T-helper 2 cell treated with Interferon-gamma antibody and Interleukin-4, amounts not matched to agents 5 μg/mL and 100 μg/mL, for 36 hours (primary cell): Measurements from ENCODE around the gene LRRC61.
"Not testable (repeated sequence)": the region's sequence is repeated elsewhere in the genome, so short reads cannot be mapped to it uniquely, and the experiment has no call there.

Experiments
- DNase-seq: peaks from one replicate; pipeline ENCODE4 v3.0.0; 2021; ENCODE audit warnings: low spot score
- H3K27ac Mint-ChIP-seq: one replicate; pipeline ENCODE4 v1.8.0; 2021; ENCODE audit warnings: mild to moderate bottlenecking, mixed read lengths
- H3K27me3 Mint-ChIP-seq: one replicate; pipeline ENCODE4 v1.8.0; 2021; ENCODE audit warnings: low read depth, mixed read lengths
- H3K36me3 Mint-ChIP-seq: one replicate; pipeline ENCODE4 v1.8.0; 2021; ENCODE audit warnings: low read depth, mixed read lengths
- H3K4me1 Mint-ChIP-seq: one replicate; pipeline ENCODE4 v1.8.0; 2021; ENCODE audit warnings: low read depth, mixed read lengths
- H3K4me3 Mint-ChIP-seq: one replicate; pipeline ENCODE4 v1.8.0; 2022; ENCODE audit warnings: mild to moderate bottlenecking, moderate library complexity, mixed read lengths
- H3K9me3 Mint-ChIP-seq: one replicate; pipeline ENCODE4 v1.8.0; 2021; ENCODE audit warnings: mixed read lengths

Gene LRRC61

GRCh38 chr7:150316987-150317386, 6.2 kb upstream of the LRRC61 start:
- not testable (repeated sequence) for DNase-seq, H3K4me3 Mint-ChIP-seq, H3K9me3 Mint-ChIP-seq, H3K27me3 Mint-ChIP-seq, H3K27ac Mint-ChIP-seq
- Mint-ChIP-seq H3K36me3 (peaks cover 17% of the 10 kb centered on the region), H3K4me1 (peaks cover 15% of the 10 kb centered on the region)

- H3K36me3 Mint-ChIP-seq = peaks cover 23% of the 10 kb centered on the region
- no peaks in the 10 kb centered on the region for H3K9me3 Mint-ChIP-seq
- no peak overlapping the region for H3K27ac Mint-ChIP-seq
- DNase-seq = no peak
- H3K4me3 Mint-ChIP-seq = no peak overlapping the region
- peaks cover 23% of the 10 kb centered on the region for H3K4me1 Mint-ChIP-seq
- no peaks in the 10 kb centered on the region for H3K27me3 Mint-ChIP-seq
Measured at GRCh38 chr7:150317748-150318444, 5.3 kb upstream of the LRRC61 start.

- Mint-ChIP-seq H3K4me3 (peak overlapping the region; percentile 96), H3K27ac (peak overlapping the region; percentile 98), H3K4me1 (peaks cover 40% of the 10 kb centered on the region), H3K27me3 (no peaks in the 10 kb centered on the region), H3K36me3 (peaks cover 33% of the 10 kb centered on the region), H3K9me3 (no peaks in the 10 kb centered on the region)
- no peak for DNase-seq
Measured at GRCh38 chr7:150321788-150322113, 1.4 kb upstream of the LRRC61 start.

- peak; percentile 67 for DNase-seq
- Mint-ChIP-seq H3K36me3 (peaks cover 37% of the 10 kb centered on the region), H3K27ac (peak overlapping the region; percentile 98), H3K4me3 (peak overlapping the region; percentile 96), H3K4me1 (peaks cover 40% of the 10 kb centered on the region), H3K27me3 (no peaks in the 10 kb centered on the region), H3K9me3 (no peaks in the 10 kb centered on the region)
Measured at GRCh38 chr7:150322114-150322832, 882 bp upstream of the LRRC61 start.

- Mint-ChIP-seq H3K27ac (peak overlapping the region; percentile 97), H3K27me3 (no peaks in the 10 kb centered on the region), H3K36me3 (peaks cover 38% of the 10 kb centered on the region), H3K4me3 (peak overlapping the region; percentile 94), H3K4me1 (peaks cover 40% of the 10 kb centered on the region), H3K9me3 (no peaks in the 10 kb centered on the region)
- DNase-seq = no peak
Measured at GRCh38 chr7:150323682-150324372, 672 bp downstream of the LRRC61 start.

GRCh38 chr7:150324373-150324961, 1.3 kb downstream of the LRRC61 start:
- Mint-ChIP-seq H3K9me3 (no peaks in the 10 kb centered on the region), H3K36me3 (peaks cover 40% of the 10 kb centered on the region), H3K27ac (peak overlapping the region; percentile 97), H3K27me3 (no peaks in the 10 kb centered on the region), H3K4me3 (peak overlapping the region; percentile 94), H3K4me1 (peaks cover 40% of the 10 kb centered on the region)
- DNase-seq = no peak

GRCh38 chr7:150325110-150325611, 2.0 kb downstream of the LRRC61 start:
- H3K4me3 Mint-ChIP-seq = peak overlapping the region; percentile 94
- H3K27me3 Mint-ChIP-seq = no peaks in the 10 kb centered on the region
- no peaks in the 10 kb centered on the region for H3K9me3 Mint-ChIP-seq
- peaks cover 37% of the 10 kb centered on the region for H3K4me1 Mint-ChIP-seq
- peaks cover 36% of the 10 kb centered on the region for H3K36me3 Mint-ChIP-seq
- no peak for DNase-seq
- H3K27ac Mint-ChIP-seq = peak overlapping the region; percentile 84

- no peak for DNase-seq
- Mint-ChIP-seq H3K9me3 (no peaks in the 10 kb centered on the region), H3K4me1 (peaks cover 34% of the 10 kb centered on the region), H3K27ac (peak overlapping the region; percentile 17), H3K4me3 (no peak overlapping the region), H3K36me3 (peaks cover 33% of the 10 kb centered on the region), H3K27me3 (no peaks in the 10 kb centered on the region)
Measured at GRCh38 chr7:150325901-150326300, 2.7 kb downstream of the LRRC61 start.

- no peak overlapping the region for H3K4me3 Mint-ChIP-seq
- peaks cover 26% of the 10 kb centered on the region for H3K4me1 Mint-ChIP-seq
- peaks cover 31% of the 10 kb centered on the region for H3K36me3 Mint-ChIP-seq
- H3K27ac Mint-ChIP-seq = no peak overlapping the region
- no peak for DNase-seq
- H3K27me3 Mint-ChIP-seq = no peaks in the 10 kb centered on the region
- no peaks in the 10 kb centered on the region for H3K9me3 Mint-ChIP-seq
Measured at GRCh38 chr7:150326657-150327268, 3.6 kb downstream of the LRRC61 start.

GRCh38 chr7:150327308-150327707, 4.2 kb downstream of the LRRC61 start:
- peaks cover 28% of the 10 kb centered on the region for H3K36me3 Mint-ChIP-seq
- H3K27ac Mint-ChIP-seq = no peak overlapping the region
- no peaks in the 10 kb centered on the region for H3K27me3 Mint-ChIP-seq
- DNase-seq = no peak
- peaks cover 21% of the 10 kb centered on the region for H3K4me1 Mint-ChIP-seq
- no peak overlapping the region for H3K4me3 Mint-ChIP-seq
- no peaks in the 10 kb centered on the region for H3K9me3 Mint-ChIP-seq

GRCh38 chr7:150329331-150330120, 6.4 kb downstream of the LRRC61 start:
- Mint-ChIP-seq H3K9me3 (no peaks in the 10 kb centered on the region), H3K27ac (no peak overlapping the region), H3K4me1 (peaks cover 9% of the 10 kb centered on the region), H3K4me3 (no peak overlapping the region), H3K36me3 (peaks cover 24% of the 10 kb centered on the region), H3K27me3 (no peaks in the 10 kb centered on the region)
- no peak for DNase-seq

GRCh38 chr7:150330211-150330885, 7.2 kb downstream of the LRRC61 start:
- peaks cover 17% of the 10 kb centered on the region for H3K36me3 Mint-ChIP-seq

More at GRCh38 chr7:150330211-150330885, 7.2 kb downstream of the LRRC61 start:
- Mint-ChIP-seq H3K9me3 (no peaks in the 10 kb centered on the region), H3K4me1 (peaks cover 3% of the 10 kb centered on the region), H3K27ac (no peak overlapping the region), H3K27me3 (no peaks in the 10 kb centered on the region), H3K4me3 (no peak overlapping the region)
- DNase-seq = no peak
